Measurements from ENCODE around the gene ZNF629.

DNA sequence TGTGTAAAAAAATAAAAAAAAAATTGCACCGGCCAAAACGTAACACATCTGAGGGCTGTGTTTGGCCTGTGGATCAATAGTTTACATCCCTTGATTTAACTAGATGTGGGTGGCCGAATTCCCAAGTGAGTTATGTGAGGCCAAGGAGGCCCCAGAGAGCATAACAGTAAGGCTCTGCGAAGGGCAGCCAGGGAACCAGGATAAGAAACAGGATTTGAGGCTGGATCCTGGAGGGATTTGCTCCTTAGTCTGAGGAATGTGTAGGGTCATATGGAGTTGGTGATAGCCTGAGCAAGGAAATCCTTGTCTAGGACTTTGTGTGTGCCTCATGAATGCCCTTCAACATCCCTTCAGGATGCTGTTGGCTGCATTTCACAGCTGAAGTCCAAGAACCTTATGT, 36.8 kb downstream of the ZNF629 start:
- TF ChIP-seq FOXP2 (optimal IDR thresholded peaks at IDR 0.05; ENCODE audit: borderline replicate concordance, extremely low read depth, extremely low read length, insufficient read depth) (no peak), POLR2AphosphoS5 (IDR thresholded peaks at IDR 0.05; ENCODE audit: low read depth, low read length) (no peak), TAF1 (IDR thresholded peaks at IDR 0.05; ENCODE audit: borderline replicate concordance, insufficient read depth, low read length) (no peak), SIN3A (IDR thresholded peaks at IDR 0.05; ENCODE audit: borderline replicate concordance, insufficient read depth, low read length) (no peak)
- TF ChIP-seq, protein P1, sequence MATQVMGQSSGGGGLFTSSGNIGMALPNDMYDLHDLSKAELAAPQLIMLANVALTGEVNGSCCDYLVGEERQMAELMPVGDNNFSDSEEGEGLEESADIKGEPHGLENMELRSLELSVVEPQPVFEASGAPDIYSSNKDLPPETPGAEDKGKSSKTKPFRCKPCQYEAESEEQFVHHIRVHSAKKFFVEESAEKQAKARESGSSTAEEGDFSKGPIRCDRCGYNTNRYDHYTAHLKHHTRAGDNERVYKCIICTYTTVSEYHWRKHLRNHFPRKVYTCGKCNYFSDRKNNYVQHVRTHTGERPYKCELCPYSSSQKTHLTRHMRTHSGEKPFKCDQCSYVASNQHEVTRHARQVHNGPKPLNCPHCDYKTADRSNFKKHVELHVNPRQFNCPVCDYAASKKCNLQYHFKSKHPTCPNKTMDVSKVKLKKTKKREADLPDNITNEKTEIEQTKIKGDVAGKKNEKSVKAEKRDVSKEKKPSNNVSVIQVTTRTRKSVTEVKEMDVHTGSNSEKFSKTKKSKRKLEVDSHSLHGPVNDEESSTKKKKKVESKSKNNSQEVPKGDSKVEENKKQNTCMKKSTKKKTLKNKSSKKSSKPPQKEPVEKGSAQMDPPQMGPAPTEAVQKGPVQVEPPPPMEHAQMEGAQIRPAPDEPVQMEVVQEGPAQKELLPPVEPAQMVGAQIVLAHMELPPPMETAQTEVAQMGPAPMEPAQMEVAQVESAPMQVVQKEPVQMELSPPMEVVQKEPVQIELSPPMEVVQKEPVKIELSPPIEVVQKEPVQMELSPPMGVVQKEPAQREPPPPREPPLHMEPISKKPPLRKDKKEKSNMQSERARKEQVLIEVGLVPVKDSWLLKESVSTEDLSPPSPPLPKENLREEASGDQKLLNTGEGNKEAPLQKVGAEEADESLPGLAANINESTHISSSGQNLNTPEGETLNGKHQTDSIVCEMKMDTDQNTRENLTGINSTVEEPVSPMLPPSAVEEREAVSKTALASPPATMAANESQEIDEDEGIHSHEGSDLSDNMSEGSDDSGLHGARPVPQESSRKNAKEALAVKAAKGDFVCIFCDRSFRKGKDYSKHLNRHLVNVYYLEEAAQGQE (IDR thresholded peaks at IDR 0.05; ENCODE audit: insufficient read depth in 1 of 2, low read depth in 2 of 2, low read length in 2 of 2) = no peak

Measured in PFSK-1 (cell line).